Suprapubic skin (tissue), 4 donors: Measurements from ENCODE around the gene TIMM13.

Experiments used
- CTCF ChIP-seq, 2 donors: fragments of 200-600 bp in 1 of 2; fragments of 450-650 bp in 1 of 2; sonication (generic) in 1 of 2; IDR thresholded peaks; one replicate each; pipeline ENCODE4 v1.5.1; 2016 to 2019; ENCODE audit warnings: antibody characterized with exemption in 2 of 2, mild to moderate bottlenecking in 1 of 2, moderate library complexity in 1 of 2
- EP300 ChIP-seq: sonication (generic); formaldehyde crosslinking; IDR thresholded peaks from one replicate; pipeline ENCODE4 v1.6.1; 2017; ENCODE audit warnings: antibody characterized with exemption
- POLR2A ChIP-seq, 2 donors: fragments of 450-650 bp; IDR thresholded peaks; one replicate each; pipeline ENCODE4 v1.6.1; 2017; ENCODE audit warnings: antibody characterized with exemption in 2 of 2, mild to moderate bottlenecking in 2 of 2, moderate library complexity in 2 of 2
- POLR2AphosphoS5 ChIP-seq, 3 donors: sonication (generic); formaldehyde crosslinking; IDR thresholded peaks; one replicate each; pipeline ENCODE4 v1.6.1; 2017; ENCODE audit warnings: antibody characterized with exemption in 3 of 3

DNA sequence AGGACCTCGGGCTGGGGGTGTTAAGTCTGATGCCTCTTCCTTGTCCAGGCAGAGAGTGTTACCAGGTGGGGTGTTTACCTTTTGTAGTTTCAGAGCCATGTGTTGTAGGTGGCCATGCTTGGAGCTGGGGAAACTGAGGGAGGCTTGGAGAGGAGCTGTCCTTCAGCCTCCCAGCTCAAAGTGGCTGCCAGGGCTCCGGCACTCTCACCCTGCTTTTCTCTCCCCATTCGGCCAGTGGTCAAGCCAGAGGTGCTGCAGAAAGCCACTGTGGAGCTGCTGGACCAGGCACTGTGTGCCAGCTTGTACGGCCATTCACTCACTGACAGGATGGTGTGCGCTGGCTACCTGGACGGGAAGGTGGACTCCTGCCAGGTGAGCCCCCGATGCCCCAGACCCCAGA lies 17.4 kb downstream of the TIMM13 start:
- no peak for TF ChIP-seq CTCF (IDR thresholded peaks at IDR 0.05)
- TF ChIP-seq POLR2A (IDR thresholded peaks at IDR 0.05): no peak
- no peak for TF ChIP-seq POLR2AphosphoS5 (IDR thresholded peaks at IDR 0.05)
- TF ChIP-seq EP300: no peak
